ENCODE measurements around the gene AHCYL2. TPM values are rescaled to one million over a fixed set of nuclear protein-coding genes. Genes with fewer than 3 reads are reported as not detected.

The AHCYL2 gene
- total and polyA plus RNA-seq, 2 of the 8 experiments (the other 6 are each of a cell fraction or from before 2014, with no cell fraction given) = 20.7 to 25.4 TPM

GRCh38 chr7:129212596-129212995 is 12.2 kb upstream of the AHCYL2 start (continued):
- TF ChIP-seq POLR2A (IDR thresholded peaks at IDR 0.05; ENCODE audit: control extremely low read depth in 1 of 2, low read depth in 2 of 2, low read length in 2 of 2) (no peak), BACH1 (IDR thresholded peaks at IDR 0.05; ENCODE audit: low read length) (no peak), EZH2 (IDR thresholded peaks at IDR 0.05; ENCODE audit: low read depth, low read length, severe bottlenecking) (no peak), EGR1 (IDR thresholded peaks at IDR 0.05; ENCODE audit: borderline replicate concordance, low read depth, low read length) (no peak)
